Keratinocyte (primary cell): Measurements from ENCODE around the gene HSP90AB1.

Source experiments
- CTCF ChIP-seq, 3 experiments: IDR thresholded peaks in 1 of 3; conservative IDR thresholded peaks in 1 of 3; optimal IDR thresholded peaks in 1 of 3; 2 replicates in 2 of 3; 3 replicates in 1 of 3; pipeline versions ENCODE3 to v1.5.1; 2011; ENCODE audit warnings: low read length in 3 of 3, mild to moderate bottlenecking in 3 of 3, moderate library complexity in 2 of 3, control low read depth in 1 of 3, inconsistent platforms in 1 of 3; ENCODE audit not compliant: insufficient read depth in 2 of 3; ENCODE audit errors: extremely low read depth in 1 of 3
- EZH2 ChIP-seq: IDR thresholded peaks from one replicate; pipeline ENCODE4 v1.6.1; 2012; ENCODE audit warnings: inconsistent platforms, mild to moderate bottlenecking, low read length, moderate library complexity

- TF ChIP-seq CTCF (optimal IDR thresholded peaks at IDR 0.05 in 1 of 3, IDR thresholded peaks at IDR 0.05 in 1 of 3, conservative IDR thresholded peaks at IDR 0.05 in 1 of 3; ENCODE audit: extremely low read depth in 1 of 3, insufficient read depth in 2 of 3, low read length in 3 of 3): no peak
- TF ChIP-seq EZH2: no peak
Measured at GRCh38 chr6:44201638-44202303, 45.1 kb upstream of the HSP90AB1 start.
